Measurements from ENCODE around the gene IQGAP3. TPM values are rescaled to one million over a fixed set of nuclear protein-coding genes. Genes with fewer than 3 reads are reported as not detected.
"Not testable (repeated sequence)": the region's sequence is repeated elsewhere in the genome, so short reads cannot be mapped to it uniquely, and the experiment has no call there.

The IQGAP3 gene
- total RNA-seq, 1 experiment from 2014 or later = 48.3 TPM

GRCh38 chr1:156616463-156616862 is 44.1 kb upstream of the IQGAP3 start:
- peaks cover 10% of the 10 kb centered on the region for H3K4me1 Mint-ChIP-seq (ENCODE audit: insufficient read depth, unreplicated experiment)
- CTCF ChIA-PET = interaction anchor here (0.6 to 20.9 kb wide), 11 partner anchors 8 to 171 kb away, joined by 3 to 396 read pairs (median 4); no protein-coding TSS in a partner anchor
- H3K9me3 Mint-ChIP-seq (ENCODE audit: unreplicated experiment) = no peaks in the 10 kb centered on the region
- no TSS peak for BruUV-seq (replicated peaks)
- peak; percentile 64 for DNase-seq (ENCODE audit: unreplicated experiment)
- H3K36me3 Mint-ChIP-seq (ENCODE audit: insufficient read depth, unreplicated experiment) = no peaks in the 10 kb centered on the region
- H3K4me3 Mint-ChIP-seq (ENCODE audit: unreplicated experiment) = peak overlapping the region; percentile 6
- H3K27ac Mint-ChIP-seq (ENCODE audit: low read depth, unreplicated experiment) = no peak overlapping the region
- peaks cover 47% of the 10 kb centered on the region for H3K27me3 Mint-ChIP-seq (ENCODE audit: insufficient read depth, unreplicated experiment)
- POLR2A ChIA-PET = interaction anchor here (0.8 to 1.6 kb wide), 4 partner anchors 11 to 112 kb away, joined by 4 to 6 read pairs (median 4); partner anchors contain the start of genes ISG20L2 and METTL25B
- intact Hi-C loops (cut with micrococcal nuclease) = no loop called here
- TF ChIP-seq CTCF (IDR thresholded peaks at IDR 0.05; ENCODE audit: unreplicated experiment) = no peak

GRCh38 chr1:156615946-156616345 is 43.6 kb upstream of the IQGAP3 start:
- intact Hi-C loops (cut with micrococcal nuclease) = no loop called here
- Mint-ChIP-seq H3K27me3 (ENCODE audit: insufficient read depth, unreplicated experiment) (peaks cover 47% of the 10 kb centered on the region), H3K27ac (ENCODE audit: low read depth, unreplicated experiment) (no peak overlapping the region), H3K9me3 (ENCODE audit: unreplicated experiment) (no peaks in the 10 kb centered on the region), H3K4me1 (ENCODE audit: insufficient read depth, unreplicated experiment) (peaks cover 10% of the 10 kb centered on the region), H3K4me3 (ENCODE audit: unreplicated experiment) (peak overlapping the region; percentile 6), H3K36me3 (ENCODE audit: insufficient read depth, unreplicated experiment) (no peaks in the 10 kb centered on the region)
- DNase-seq (ENCODE audit: unreplicated experiment) = no peak
- ChIA-PET POLR2A (interaction anchor here (1.4 to 1.6 kb wide), 2 partner anchors 12 to 13 kb away, joined by 4 to 5 read pairs; no protein-coding TSS in a partner anchor), CTCF (interaction anchor here (0.6 to 20.9 kb wide), 8 partner anchors 10 to 231 kb away, joined by 3 to 396 read pairs (median 21); no protein-coding TSS in a partner anchor)
- BruUV-seq (replicated peaks) = no TSS peak
- no peak for TF ChIP-seq CTCF (IDR thresholded peaks at IDR 0.05; ENCODE audit: unreplicated experiment)

GRCh38 chr1:156612666-156613065 is 40.3 kb upstream of the IQGAP3 start:
- no TSS peak for BruUV-seq (replicated peaks)
- Mint-ChIP-seq H3K4me1 (ENCODE audit: insufficient read depth, unreplicated experiment) (peaks cover 10% of the 10 kb centered on the region), H3K9me3 (ENCODE audit: unreplicated experiment) (no peaks in the 10 kb centered on the region), H3K27ac (ENCODE audit: low read depth, unreplicated experiment) (no peak overlapping the region), H3K4me3 (ENCODE audit: unreplicated experiment) (no peak overlapping the region), H3K27me3 (ENCODE audit: insufficient read depth, unreplicated experiment) (peaks cover 26% of the 10 kb centered on the region), H3K36me3 (ENCODE audit: insufficient read depth, unreplicated experiment) (peaks cover 5% of the 10 kb centered on the region)
- CTCF ChIA-PET = interaction anchor here (0.7 to 20.9 kb wide), 15 partner anchors 9 to 228 kb away, joined by 3 to 396 read pairs (median 6); no protein-coding TSS in a partner anchor
- no peak for DNase-seq (ENCODE audit: unreplicated experiment)
- no peak for TF ChIP-seq CTCF (IDR thresholded peaks at IDR 0.05; ENCODE audit: unreplicated experiment)
- intact Hi-C loops (cut with micrococcal nuclease) = no loop called here
- POLR2A ChIA-PET = interaction anchor here (0.6 to 2.0 kb wide), 9 partner anchors 9 to 222 kb away, joined by 3 to 7 read pairs (median 3); partner anchors contain the start of gene NAXE

GRCh38 chr1:156610072-156610471 is 37.7 kb upstream of the IQGAP3 start:
- H3K4me1 Mint-ChIP-seq (ENCODE audit: insufficient read depth, unreplicated experiment); BruUV-seq (replicated peaks); H3K4me3 Mint-ChIP-seq (ENCODE audit: unreplicated experiment); intact Hi-C loops (cut with micrococcal nuclease); H3K27ac Mint-ChIP-seq (ENCODE audit: low read depth, unreplicated experiment); DNase-seq (ENCODE audit: unreplicated experiment); H3K9me3 Mint-ChIP-seq (ENCODE audit: unreplicated experiment); H3K36me3 Mint-ChIP-seq (ENCODE audit: insufficient read depth, unreplicated experiment): not testable (repeated sequence)
- H3K27me3 Mint-ChIP-seq (ENCODE audit: insufficient read depth, unreplicated experiment) = peaks cover 26% of the 10 kb centered on the region
- ChIA-PET CTCF (interaction anchor here (0.6 to 3.9 kb wide), 12 partner anchors 14 to 255 kb away, joined by 3 to 38 read pairs (median 3); partner anchors contain the start of gene NAXE), POLR2A (interaction anchor here (0.8 to 0.9 kb wide), 2 partner anchors 14 to 154 kb away, joined by 3 read pairs; no protein-coding TSS in a partner anchor)

Measured in MCF 10A (cell line).